Activated CD4-positive, alpha-beta T cell treated with anti-CD3 and anti-CD28 coated beads, Interleukin-2, amount 10 ng/mL, durations not matched to agents 7 days and 5 days (primary cell): Measurements from ENCODE around the gene TRPM2. TPM values are rescaled to one million over a fixed set of nuclear protein-coding genes. Genes with fewer than 3 reads are reported as not detected.
"Not testable (repeated sequence)": the region's sequence is repeated elsewhere in the genome, so short reads cannot be mapped to it uniquely, and the experiment has no call there.

Experiments used
- CTCF ChIA-PET: fragments of 350-600 bp; sonication (Branson Sonifier 250); formaldehyde crosslinking; loops from one replicate; lab custom pipeline; 2021; ENCODE audit warnings: antibody characterized with exemption; lab: Charles Lee
- POLR2A ChIA-PET: fragments of 350-600 bp; sonication (Branson Sonifier 250); formaldehyde crosslinking; loops from one replicate; lab custom pipeline; 2021; ENCODE audit warnings: antibody characterized with exemption; lab: Charles Lee
- DNase-seq: peaks from one replicate; pipeline ENCODE4 v3.0.0-alpha.2; 2020
- H3K27ac Mint-ChIP-seq: one replicate; pipeline ENCODE4 v1.8.0; 2021; ENCODE audit warnings: mild to moderate bottlenecking, moderate library complexity, mixed read lengths
- H3K27me3 Mint-ChIP-seq: one replicate; pipeline ENCODE4 v1.8.0; 2021; ENCODE audit warnings: mixed read lengths
- H3K36me3 Mint-ChIP-seq: one replicate; pipeline ENCODE4 v1.8.0; 2021; ENCODE audit warnings: low read depth, mixed read lengths
- H3K4me1 Mint-ChIP-seq: one replicate; pipeline ENCODE4 v1.8.0; 2021; ENCODE audit warnings: mixed read lengths
- H3K4me3 Mint-ChIP-seq: one replicate; pipeline ENCODE4 v1.8.0; 2021; ENCODE audit warnings: mild to moderate bottlenecking, moderate library complexity, mixed read lengths
- H3K9me3 Mint-ChIP-seq: one replicate; pipeline ENCODE4 v1.8.0; 2021; ENCODE audit warnings: mixed read lengths
- total RNA-seq, 2 experiments: library from RNA; stranded (reverse); gene quantifications; one replicate each; pipeline ENCODE4 v1.2.3, GENCODE V29; 2021

TRPM2 gene
- total RNA-seq, 2 experiments from 2014 or later = 13.9 to 15.2 TPM

DNA sequence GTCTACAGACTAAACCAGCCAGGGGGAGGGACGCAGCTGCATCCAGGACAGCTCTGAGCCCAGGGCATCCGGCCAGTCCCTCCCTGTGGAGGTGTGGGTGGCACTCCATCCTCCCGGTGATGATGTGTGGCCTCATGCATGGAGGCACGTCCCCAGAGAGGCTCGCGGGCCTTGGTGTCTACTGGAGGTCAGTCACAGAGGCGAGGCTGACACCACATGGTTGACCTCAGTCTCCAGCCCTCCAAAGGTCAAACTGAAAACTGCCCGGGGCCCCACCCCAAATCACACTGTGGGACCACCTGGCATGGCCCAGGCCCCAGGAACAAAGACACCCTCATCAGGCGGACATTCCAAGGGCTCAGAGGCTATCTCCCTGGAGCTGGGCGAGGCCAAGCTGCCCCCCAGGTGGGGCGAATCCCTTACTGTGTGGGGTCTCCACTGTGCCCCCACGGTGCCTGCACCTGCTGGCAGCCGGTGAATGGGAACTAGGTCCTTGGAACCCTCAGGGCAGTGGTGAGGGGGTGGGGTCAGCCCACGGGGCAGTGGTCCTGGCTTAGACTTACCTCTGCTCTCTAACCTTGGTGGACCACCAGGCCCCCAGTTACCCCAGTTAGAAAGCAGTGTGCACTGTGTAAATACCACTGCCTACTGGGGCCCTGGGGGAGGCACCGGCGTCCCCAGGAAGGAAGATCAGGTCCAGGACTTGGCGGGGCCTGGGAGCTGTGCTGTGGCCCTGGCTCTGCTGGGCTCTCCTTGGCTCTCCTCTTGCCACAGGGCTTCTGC is 49.1 kb downstream of the TRPM2 start:
- Mint-ChIP-seq H3K9me3 (peaks cover 4% of the 10 kb centered on the region), H3K27me3 (no peaks in the 10 kb centered on the region), H3K27ac (no peak overlapping the region), H3K36me3 (peaks cover 14% of the 10 kb centered on the region), H3K4me1 (peaks cover 3% of the 10 kb centered on the region), H3K4me3 (no peak overlapping the region)
- DNase-seq = no peak
- CTCF ChIA-PET = interaction anchor here (0.6 kb wide), 1 partner anchor 94 kb away, joined by 3 read pairs; no protein-coding TSS in a partner anchor
- POLR2A ChIA-PET = no interaction called here

DNA sequence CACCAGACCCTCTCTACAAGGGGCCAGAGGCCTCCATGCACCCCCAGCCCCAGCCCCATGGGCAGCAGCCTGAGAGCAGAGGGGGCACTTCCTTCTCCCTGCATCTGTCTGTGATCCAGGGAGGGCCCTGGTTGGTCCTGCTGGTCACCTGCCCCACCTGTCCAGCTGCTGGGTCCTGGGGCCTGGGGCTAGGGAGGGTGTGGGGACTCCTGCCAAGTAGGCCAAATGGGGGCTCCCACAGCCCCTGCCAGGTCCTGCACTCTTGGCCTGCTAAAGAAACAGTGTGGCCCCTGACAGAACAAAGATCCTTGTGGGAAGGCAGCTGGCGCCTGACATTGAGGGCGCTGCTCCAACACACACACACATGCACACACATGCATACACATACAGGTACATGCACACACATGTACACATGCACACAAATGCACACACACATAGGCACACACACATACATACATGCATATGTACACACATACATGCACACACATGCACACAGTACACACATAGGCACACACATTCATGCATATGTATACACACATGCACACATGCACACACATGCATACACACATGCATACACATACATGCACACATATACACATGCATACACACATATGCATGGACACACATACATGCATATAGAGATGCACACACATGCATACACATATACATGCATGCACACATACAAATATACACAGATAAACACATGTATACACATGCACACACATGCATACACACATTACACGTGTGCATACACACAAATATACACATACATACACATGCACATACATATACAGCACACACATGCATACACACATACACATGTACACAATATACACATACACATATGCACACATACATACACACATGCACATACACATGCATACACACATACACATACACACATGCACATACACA is 49.9 kb downstream of the TRPM2 start:
- Mint-ChIP-seq H3K4me3 (no peak overlapping the region), H3K9me3 (peaks cover 5% of the 10 kb centered on the region), H3K36me3 (peaks cover 19% of the 10 kb centered on the region), H3K27me3 (no peaks in the 10 kb centered on the region), H3K27ac (peak overlapping the region; percentile 31), H3K4me1 (peaks cover 4% of the 10 kb centered on the region)
- no peak for DNase-seq
- CTCF ChIA-PET = no interaction called here
- POLR2A ChIA-PET = no interaction called here

GRCh38 chr21:44404482-44404881 is 51.1 kb downstream of the TRPM2 start:
- H3K27me3 Mint-ChIP-seq, CTCF ChIA-PET, H3K27ac Mint-ChIP-seq, H3K4me1 Mint-ChIP-seq, H3K4me3 Mint-ChIP-seq, POLR2A ChIA-PET, DNase-seq: not testable (repeated sequence)
- Mint-ChIP-seq H3K9me3 (peaks cover 12% of the 10 kb centered on the region), H3K36me3 (peaks cover 27% of the 10 kb centered on the region)

- Mint-ChIP-seq H3K27ac (no peak overlapping the region), H3K36me3 (peaks cover 27% of the 10 kb centered on the region), H3K27me3 (no peaks in the 10 kb centered on the region), H3K4me3 (no peak overlapping the region), H3K9me3 (peaks cover 12% of the 10 kb centered on the region), H3K4me1 (peaks cover 4% of the 10 kb centered on the region)
- ChIA-PET CTCF (no interaction called here), POLR2A (no interaction called here)
- DNase-seq = no peak
Measured at GRCh38 chr21:44405091-44405947, 51.9 kb downstream of the TRPM2 start.

DNA sequence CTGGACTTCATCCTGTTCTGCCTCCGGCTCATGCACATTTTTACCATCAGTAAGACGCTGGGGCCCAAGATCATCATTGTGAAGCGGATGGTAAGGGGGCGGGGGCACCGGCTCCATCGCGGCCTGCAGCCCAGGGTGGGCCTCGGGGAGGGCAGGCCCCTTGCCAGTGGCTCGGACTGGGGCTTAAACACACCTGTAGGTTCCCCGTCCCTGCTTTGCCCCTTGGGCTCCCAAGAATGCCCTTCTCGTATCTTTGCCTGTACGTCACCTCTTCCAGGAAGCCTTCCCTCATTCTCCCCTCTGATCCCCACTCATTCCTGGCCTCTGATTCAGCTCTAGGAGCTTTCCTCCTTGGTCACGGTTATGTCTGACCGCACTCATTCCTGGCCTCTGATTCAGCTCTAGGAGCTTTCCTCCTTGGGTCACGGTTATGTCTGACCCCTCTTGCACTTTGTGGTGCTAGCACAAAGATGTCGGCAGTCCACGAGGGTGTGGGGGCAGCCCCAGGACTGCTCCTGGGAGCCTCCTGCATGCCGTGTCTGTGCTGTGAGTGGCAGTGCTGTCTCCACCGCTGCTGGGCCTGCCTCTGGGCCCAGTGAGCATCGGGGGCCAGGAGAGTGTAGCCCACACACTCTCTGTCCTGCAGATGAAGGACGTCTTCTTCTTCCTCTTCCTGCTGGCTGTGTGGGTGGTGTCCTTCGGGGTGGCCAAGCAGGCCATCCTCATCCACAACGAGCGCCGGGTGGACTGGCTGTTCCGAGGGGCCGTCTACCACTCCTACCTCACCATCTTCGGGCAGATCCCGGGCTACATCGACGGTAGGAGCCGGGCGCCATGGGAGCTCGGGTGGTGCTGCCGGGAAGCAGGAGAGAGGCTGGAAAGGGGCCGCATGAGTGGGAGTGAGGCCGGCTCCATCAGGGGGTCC is 52.8 kb downstream of the TRPM2 start:
- H3K27me3 Mint-ChIP-seq = no peaks in the 10 kb centered on the region
- no peak overlapping the region for H3K4me3 Mint-ChIP-seq
- ChIA-PET CTCF (no interaction called here), POLR2A (no interaction called here)
- no peak overlapping the region for H3K27ac Mint-ChIP-seq
- DNase-seq = no peak
- H3K9me3 Mint-ChIP-seq = peaks cover 12% of the 10 kb centered on the region
- peaks cover 29% of the 10 kb centered on the region for H3K36me3 Mint-ChIP-seq
- H3K4me1 Mint-ChIP-seq = peaks cover 4% of the 10 kb centered on the region

DNA sequence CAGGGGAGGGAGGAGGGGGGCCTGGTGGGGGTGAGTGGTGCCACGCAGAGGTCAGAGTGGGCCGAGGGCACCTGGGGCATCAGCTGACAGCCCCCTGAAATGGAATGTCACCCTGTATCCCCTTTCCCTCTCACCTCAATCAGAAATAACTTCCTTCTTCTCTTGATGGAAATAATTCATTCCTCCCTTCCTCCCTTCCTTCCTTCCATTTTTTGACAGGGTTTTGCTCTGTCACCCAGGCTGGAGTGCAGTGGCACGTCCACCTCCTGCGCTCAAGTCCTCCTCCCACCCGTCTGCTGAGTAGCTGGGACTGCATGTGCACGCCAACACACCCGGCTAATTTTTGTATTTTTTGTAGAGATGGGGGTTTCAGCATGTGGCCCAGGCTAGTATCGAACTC is 53.5 kb downstream of the TRPM2 start:
- POLR2A ChIA-PET = no interaction called here
- Mint-ChIP-seq H3K9me3 (peaks cover 12% of the 10 kb centered on the region), H3K27ac (peak overlapping the region; percentile 85), H3K27me3 (no peaks in the 10 kb centered on the region), H3K4me1 (peaks cover 4% of the 10 kb centered on the region), H3K36me3 (peaks cover 29% of the 10 kb centered on the region), H3K4me3 (no peak overlapping the region)
- DNase-seq = no peak
- CTCF ChIA-PET = no interaction called here

DNA sequence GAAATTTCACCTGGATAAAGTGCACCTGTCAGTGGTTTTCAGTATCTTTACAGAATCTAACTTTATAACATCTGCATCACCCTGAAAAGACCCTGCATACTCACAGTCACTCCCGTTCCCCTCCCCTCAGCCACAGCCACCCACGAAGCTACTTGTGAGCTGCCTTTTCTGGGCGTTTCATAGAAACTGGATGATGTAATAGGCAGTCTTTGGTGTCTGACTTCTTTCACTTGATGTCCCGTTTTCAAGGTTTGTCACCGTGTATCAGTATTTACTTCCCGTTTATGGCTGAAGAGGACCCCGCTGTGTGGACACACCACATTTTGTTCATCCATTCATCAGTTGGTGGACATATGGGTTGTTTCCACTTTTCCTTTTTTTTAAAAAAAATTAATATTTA is 54.1 kb downstream of the TRPM2 start:
- CTCF ChIA-PET = no interaction called here
- no peak overlapping the region for H3K4me3 Mint-ChIP-seq
- peak overlapping the region; percentile 36 for H3K27ac Mint-ChIP-seq

GRCh38 chr21:44408226-44408625 is 54.8 kb downstream of the TRPM2 start:
- ChIA-PET POLR2A (no interaction called here), CTCF (interaction anchor here (0.6 kb wide), 2 partner anchors 37 to 544 kb away, joined by 3 read pairs; no protein-coding TSS in a partner anchor)
- peak overlapping the region; percentile 50 for H3K27ac Mint-ChIP-seq
- H3K4me3 Mint-ChIP-seq = no peak overlapping the region
- no peaks in the 10 kb centered on the region for H3K27me3 Mint-ChIP-seq
- H3K4me1 Mint-ChIP-seq = peaks cover 4% of the 10 kb centered on the region
- peaks cover 12% of the 10 kb centered on the region for H3K9me3 Mint-ChIP-seq
- no peak for DNase-seq
- H3K36me3 Mint-ChIP-seq = peaks cover 31% of the 10 kb centered on the region

More for the DNA sequence above, 54.1 kb downstream of the TRPM2 start:
- POLR2A ChIA-PET = no interaction called here
- H3K27me3 Mint-ChIP-seq = no peaks in the 10 kb centered on the region
- H3K36me3 Mint-ChIP-seq = peaks cover 31% of the 10 kb centered on the region
- peaks cover 4% of the 10 kb centered on the region for H3K4me1 Mint-ChIP-seq
- no peak for DNase-seq
- H3K9me3 Mint-ChIP-seq = peaks cover 12% of the 10 kb centered on the region

DNA sequence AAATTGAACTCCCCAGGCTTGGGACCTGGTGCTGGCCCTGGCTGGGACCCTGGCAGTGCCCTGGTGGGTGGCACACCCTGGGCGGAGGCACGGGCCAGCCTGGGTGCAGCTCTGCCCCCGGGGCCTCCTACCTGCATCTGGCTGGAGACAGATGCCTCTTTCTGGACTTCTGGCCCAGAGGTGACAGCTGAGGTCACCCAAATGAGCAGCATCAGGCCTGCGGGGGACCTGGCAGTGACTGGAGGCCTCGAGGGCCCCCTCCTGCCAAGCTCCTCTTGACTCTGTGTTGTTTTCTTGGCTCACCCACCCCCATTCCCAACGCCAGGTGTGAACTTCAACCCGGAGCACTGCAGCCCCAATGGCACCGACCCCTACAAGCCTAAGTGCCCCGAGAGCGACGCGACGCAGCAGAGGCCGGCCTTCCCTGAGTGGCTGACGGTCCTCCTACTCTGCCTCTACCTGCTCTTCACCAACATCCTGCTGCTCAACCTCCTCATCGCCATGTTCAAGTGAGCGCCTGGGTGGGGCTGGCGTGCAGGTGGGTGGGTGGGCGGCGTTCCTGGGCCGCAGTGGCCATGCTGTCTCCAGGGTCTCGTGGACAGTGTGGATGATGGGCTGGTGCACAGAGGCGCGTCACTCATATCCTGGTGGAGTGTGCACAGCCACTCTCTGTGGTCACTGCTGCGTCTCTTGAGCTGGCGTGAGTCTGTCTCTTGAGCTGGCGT is 60.3 kb downstream of the TRPM2 start:
- no peaks in the 10 kb centered on the region for H3K4me1 Mint-ChIP-seq
- DNase-seq = no peak
- peaks cover 6% of the 10 kb centered on the region for H3K9me3 Mint-ChIP-seq
- H3K27me3 Mint-ChIP-seq = no peaks in the 10 kb centered on the region
- no peak overlapping the region for H3K4me3 Mint-ChIP-seq
- no peak overlapping the region for H3K27ac Mint-ChIP-seq
- H3K36me3 Mint-ChIP-seq = peaks cover 22% of the 10 kb centered on the region
- POLR2A ChIA-PET = no interaction called here
- CTCF ChIA-PET = no interaction called here

GRCh38 chr21:44414291-44415072 is 61.1 kb downstream of the TRPM2 start:
- H3K9me3 Mint-ChIP-seq = peaks cover 4% of the 10 kb centered on the region
- ChIA-PET POLR2A (no interaction called here), CTCF (no interaction called here)
- no peak overlapping the region for H3K27ac Mint-ChIP-seq
- H3K36me3 Mint-ChIP-seq = peaks cover 25% of the 10 kb centered on the region
- H3K4me1 Mint-ChIP-seq = no peaks in the 10 kb centered on the region
- no peak overlapping the region for H3K4me3 Mint-ChIP-seq
- no peak for DNase-seq
- no peaks in the 10 kb centered on the region for H3K27me3 Mint-ChIP-seq
